Fibroblast of mammary gland (primary cell): ENCODE measurements around the gene COASY.
"Not testable (repeated sequence)": the region's sequence is repeated elsewhere in the genome, so short reads cannot be mapped to it uniquely, and the experiment has no call there.

Experiments
- DNase-seq: peaks from one replicate; pipeline ENCODE4 v3.0.0-alpha.2; 2010; ENCODE audit warnings: low read depth
- H3K4me3 ChIP-seq: 2 replicates; pipeline ENCODE4 v1.5.1; 2011; ENCODE audit warnings: low read depth, mild to moderate bottlenecking, low read length, moderate library complexity; ENCODE audit not compliant: control insufficient read depth
- TF ChIP-seq, protein P1 (sequence below): conservative IDR thresholded peaks from 2 replicates; pipeline ENCODE4 v1.5.1; 2011; ENCODE audit warnings: low read depth, low read length, inconsistent platforms; ENCODE audit not compliant: control insufficient read depth, insufficient read depth

COASY gene

DNA sequence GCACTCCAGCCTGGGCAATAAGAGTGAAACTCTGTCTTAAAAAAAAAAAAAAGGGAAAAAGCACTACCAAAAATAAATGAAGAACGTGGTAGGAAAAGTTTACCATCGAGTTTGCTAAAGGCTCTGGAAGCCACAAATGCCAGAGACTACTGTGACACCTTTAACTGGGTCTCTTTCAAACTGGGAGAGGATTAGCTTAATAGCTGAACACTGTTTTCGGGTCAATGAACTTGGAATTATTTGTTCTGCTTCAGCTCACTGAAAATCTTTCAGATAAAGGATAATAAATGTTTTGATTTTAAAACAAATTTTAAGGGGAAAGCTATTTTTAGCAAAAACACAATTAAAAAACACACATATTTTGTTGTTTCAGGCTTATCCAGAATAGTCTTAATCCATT lies 45.8 kb downstream of the COASY start:
- TF ChIP-seq, protein P1, sequence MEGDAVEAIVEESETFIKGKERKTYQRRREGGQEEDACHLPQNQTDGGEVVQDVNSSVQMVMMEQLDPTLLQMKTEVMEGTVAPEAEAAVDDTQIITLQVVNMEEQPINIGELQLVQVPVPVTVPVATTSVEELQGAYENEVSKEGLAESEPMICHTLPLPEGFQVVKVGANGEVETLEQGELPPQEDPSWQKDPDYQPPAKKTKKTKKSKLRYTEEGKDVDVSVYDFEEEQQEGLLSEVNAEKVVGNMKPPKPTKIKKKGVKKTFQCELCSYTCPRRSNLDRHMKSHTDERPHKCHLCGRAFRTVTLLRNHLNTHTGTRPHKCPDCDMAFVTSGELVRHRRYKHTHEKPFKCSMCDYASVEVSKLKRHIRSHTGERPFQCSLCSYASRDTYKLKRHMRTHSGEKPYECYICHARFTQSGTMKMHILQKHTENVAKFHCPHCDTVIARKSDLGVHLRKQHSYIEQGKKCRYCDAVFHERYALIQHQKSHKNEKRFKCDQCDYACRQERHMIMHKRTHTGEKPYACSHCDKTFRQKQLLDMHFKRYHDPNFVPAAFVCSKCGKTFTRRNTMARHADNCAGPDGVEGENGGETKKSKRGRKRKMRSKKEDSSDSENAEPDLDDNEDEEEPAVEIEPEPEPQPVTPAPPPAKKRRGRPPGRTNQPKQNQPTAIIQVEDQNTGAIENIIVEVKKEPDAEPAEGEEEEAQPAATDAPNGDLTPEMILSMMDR = no peak
- peak overlapping the region; percentile 98 for H3K4me3 ChIP-seq
- no peak for DNase-seq

DNA sequence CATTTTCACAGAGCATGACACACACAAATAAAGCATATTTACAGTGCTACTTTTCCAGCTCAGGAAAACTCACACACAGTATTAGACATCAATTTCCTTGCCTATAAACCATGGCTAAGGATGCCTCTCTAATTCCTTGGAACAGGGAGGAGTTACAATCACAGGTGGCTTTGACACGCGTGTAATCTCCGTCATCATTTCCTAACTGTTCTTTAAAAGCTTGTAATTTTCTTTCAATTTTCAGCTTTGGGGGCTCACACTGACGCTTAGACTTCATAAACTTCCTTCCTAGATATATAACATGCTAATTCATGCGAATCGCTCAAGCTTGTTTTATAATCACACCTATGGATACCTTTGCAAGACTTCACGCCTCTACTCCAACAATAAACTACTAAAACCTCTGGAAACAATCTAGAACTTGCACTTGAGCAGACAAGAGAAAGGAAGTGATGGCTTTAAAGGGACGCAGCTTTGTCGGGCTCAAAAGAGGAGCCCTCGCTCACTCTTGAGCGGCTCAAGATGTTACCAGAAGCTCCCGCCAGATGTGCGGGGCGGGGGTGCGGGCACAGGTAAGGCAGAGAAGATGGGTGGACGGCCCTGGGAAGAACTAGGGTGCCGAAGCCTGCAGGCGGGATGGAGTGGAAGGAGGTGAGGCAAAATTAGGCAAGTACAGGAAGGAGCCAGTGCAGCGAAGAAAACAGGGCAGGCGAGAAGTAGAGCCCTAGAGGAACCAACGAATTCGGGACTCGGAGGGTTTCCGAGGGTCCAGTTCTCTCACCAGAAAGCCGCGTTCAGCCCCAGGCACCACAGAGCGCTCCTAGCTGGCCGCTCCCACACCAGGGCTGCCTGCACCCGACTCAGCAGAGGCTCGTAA lies 46.6 kb downstream of the COASY start:
- H3K4me3 ChIP-seq = peak overlapping the region; percentile 98
- TF ChIP-seq, protein P1 = no peak
- DNase-seq = peak; percentile 15

DNA sequence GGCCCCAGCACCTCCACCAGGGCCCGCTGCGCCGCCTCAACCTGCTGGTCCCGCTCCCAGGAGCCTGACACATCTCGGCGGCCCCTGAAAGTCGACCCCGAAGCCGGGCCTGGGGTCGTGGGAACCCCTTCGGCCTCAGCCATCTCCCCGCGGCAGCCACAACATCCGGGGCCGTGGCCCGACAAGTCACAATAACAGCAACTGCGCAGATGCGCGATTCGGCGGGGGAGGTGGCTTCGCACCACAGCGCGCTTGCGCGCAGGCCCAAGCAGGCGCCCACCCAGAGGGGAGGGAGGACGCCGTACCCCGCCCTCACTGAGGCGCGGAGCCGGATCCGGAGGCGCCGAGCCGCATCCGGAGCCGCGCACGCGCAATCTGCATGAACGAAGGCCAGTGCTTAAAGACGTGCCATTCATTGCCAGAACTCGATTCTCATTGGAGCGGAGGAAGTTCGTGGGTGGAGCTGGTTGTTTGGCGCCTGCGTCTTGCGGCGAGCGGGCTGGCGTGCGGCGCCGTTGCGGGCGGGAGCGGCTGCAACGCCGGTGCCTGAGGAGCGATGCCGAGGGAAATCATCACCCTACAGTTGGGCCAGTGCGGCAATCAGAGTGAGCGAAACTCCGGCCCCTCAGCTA lies 47.4 kb downstream of the COASY start, which contains the start of the genes RETREG3 and TUBG1:
Gene RETREG3, minus strand, starts transcription at position 193 of the 632 bp plus-strand sequence. Its CDS starts 50 bp downstream, at position 143.
Gene TUBG1, plus strand, starts transcription at position 502 of the 632 bp plus-strand sequence. Its CDS starts 55 bp downstream, at position 557.
- TF ChIP-seq, protein P1 = peak; percentile 25
- peak; percentile 99 for DNase-seq
- H3K4me3 ChIP-seq = peak within 1 kb of the TSS; percentile 98

DNA sequence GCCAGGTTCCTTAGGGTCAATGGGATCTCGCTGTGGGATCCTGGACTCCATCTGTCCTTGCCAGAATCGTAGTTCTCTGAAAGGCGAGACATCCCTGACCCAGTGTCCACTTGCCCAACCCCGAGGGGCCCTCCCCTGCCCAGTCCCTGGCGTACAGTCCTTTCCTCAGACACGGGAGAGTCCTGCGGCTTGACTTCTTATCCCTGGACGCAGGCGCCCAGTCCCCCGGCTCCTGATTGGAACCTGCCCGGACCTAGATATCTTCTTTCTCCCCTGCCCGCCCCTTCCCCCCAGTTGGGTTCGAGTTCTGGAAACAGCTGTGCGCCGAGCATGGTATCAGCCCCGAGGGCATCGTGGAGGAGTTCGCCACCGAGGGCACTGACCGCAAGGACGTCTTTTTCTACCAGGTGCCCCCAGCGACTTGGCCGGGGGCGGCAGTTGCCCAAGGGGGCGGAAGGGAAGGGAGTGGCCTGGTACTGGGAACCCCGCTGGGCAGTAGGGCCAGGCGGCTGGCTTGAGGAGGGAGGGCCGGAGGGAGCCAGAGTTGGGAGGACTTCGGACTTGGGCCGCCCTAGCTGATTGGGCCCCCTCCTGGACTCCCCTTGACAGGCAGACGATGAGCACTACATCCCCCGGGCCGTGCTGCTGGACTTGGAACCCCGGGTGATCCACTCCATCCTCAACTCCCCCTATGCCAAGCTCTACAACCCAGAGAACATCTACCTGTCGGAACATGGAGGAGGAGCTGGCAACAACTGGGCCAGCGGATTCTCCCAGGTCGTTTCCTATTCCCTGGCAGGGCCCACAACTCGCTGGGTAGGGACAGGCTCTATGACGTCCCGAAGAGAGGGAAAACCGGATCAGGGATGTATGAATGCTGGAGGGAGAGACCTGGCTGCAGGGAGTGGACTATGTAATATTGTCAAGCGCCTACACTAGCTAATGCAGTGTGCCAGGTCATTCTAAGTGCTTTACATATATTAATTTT lies 48.2 kb downstream of the COASY start:
- DNase-seq = not testable (repeated sequence)
- peak overlapping the region; percentile 89 for H3K4me3 ChIP-seq

DNA sequence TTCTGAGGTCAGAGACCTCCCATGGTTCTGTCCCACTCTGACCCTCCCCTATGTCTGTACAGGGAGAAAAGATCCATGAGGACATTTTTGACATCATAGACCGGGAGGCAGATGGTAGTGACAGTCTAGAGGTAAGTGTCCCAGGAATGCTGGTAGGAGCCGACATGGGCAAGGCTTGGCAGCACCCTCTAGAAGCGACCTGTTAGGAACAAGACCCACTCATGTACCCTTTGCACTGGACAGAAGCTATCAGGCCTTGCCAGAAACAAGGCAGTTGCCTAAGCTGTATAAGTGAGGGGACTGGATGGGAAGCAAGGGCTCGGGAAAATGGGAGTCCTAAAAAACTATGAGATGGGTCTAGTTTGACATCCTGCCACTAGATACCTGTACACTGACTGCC lies 50.1 kb downstream of the COASY start:
- TF ChIP-seq, protein P1 = no peak
- no peak for DNase-seq
- H3K4me3 ChIP-seq = no peak overlapping the region

DNA sequence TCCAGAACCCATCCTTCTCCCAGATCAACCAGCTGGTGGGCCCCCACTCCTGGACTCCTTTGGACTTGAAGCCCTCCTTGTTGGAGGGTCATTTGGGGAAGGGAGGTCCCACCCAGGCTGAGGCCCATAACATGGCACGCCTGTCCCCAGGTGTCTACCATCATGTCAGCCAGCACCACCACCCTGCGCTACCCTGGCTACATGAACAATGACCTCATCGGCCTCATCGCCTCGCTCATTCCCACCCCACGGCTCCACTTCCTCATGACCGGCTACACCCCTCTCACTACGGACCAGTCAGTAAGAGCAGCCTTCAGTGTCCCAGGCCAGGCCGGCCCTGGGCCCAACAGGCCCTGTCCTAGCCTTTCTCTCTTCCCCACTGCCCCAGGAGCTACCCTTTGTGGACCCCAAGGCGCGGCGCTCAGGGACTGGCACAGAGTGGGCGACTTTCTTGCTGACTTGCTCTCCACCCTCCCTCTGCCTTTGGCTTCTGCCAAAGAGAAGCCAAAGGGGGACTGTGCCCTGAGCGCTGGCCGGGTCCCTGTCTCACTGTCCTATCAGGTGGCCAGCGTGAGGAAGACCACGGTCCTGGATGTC lies 51.8 kb downstream of the COASY start:
- DNase-seq = no peak
- TF ChIP-seq, protein P1 = no peak
- H3K4me3 ChIP-seq = no peak overlapping the region
